Activated T-helper 2 cell treated with anti-CD3 and anti-CD28 coated beads, Interferon-gamma antibody, Interleukin-2, Interleukin-4, amounts not matched to agents 10 μg/mL and 5 μg/mL and 100 μg/mL, durations not matched to agents 14 hours and 24 hours and 36 hours (primary cell): Measurements from ENCODE around the gene CRTC3. TPM values are rescaled to one million over a fixed set of nuclear protein-coding genes. Genes with fewer than 3 reads are reported as not detected.

Source experiments
- DNase-seq: peaks from one replicate; pipeline ENCODE4 v3.0.0; 2021; ENCODE audit warnings: low spot score
- H3K27ac Mint-ChIP-seq: one replicate; pipeline ENCODE4 v1.8.0; 2021; ENCODE audit warnings: mixed read lengths
- H3K27me3 Mint-ChIP-seq: one replicate; pipeline ENCODE4 v1.8.0; 2021; ENCODE audit warnings: low read depth, mixed read lengths
- H3K36me3 Mint-ChIP-seq: one replicate; pipeline ENCODE4 v1.8.0; 2021; ENCODE audit warnings: low read depth, mixed read lengths
- H3K4me1 Mint-ChIP-seq: one replicate; pipeline ENCODE4 v1.8.0; 2021; ENCODE audit warnings: low read depth, mixed read lengths
- H3K4me3 Mint-ChIP-seq: one replicate; pipeline ENCODE4 v1.8.0; 2021; ENCODE audit warnings: low read depth, mild to moderate bottlenecking, moderate library complexity, mixed read lengths
- H3K9me3 Mint-ChIP-seq: one replicate; pipeline ENCODE4 v1.8.0; 2021; ENCODE audit warnings: mixed read lengths
- intact Hi-C: fragments of 100-400 bp; cut with micrococcal nuclease; formaldehyde crosslinking; loops from one replicate; pipeline ENCODE4 v1.15.1; 2023
- total RNA-seq: library from RNA; stranded (reverse); gene quantifications from 2 replicates; pipeline ENCODE4 v1.2.3, GENCODE V29; 2022

Gene CRTC3
- total RNA-seq, 1 donor from 2014 or later = 61.8 TPM

- DNase-seq = no peak
- intact Hi-C loops = no loop called here
- peak overlapping the region; percentile 85 for H3K4me3 Mint-ChIP-seq
- peaks cover 21% of the 10 kb centered on the region for H3K36me3 Mint-ChIP-seq
- H3K27me3 Mint-ChIP-seq = no peaks in the 10 kb centered on the region
- H3K27ac Mint-ChIP-seq = peak overlapping the region; percentile 92
- peaks cover 39% of the 10 kb centered on the region for H3K4me1 Mint-ChIP-seq
- H3K9me3 Mint-ChIP-seq = no peaks in the 10 kb centered on the region
Measured at GRCh38 chr15:90529011-90529370, 732 bp upstream of the CRTC3 start.

GRCh38 chr15:90530250-90531051 is 728 bp downstream of the CRTC3 start:
- Mint-ChIP-seq H3K4me3 (peak overlapping the region; percentile 96), H3K36me3 (peaks cover 31% of the 10 kb centered on the region), H3K9me3 (no peaks in the 10 kb centered on the region), H3K27me3 (no peaks in the 10 kb centered on the region), H3K27ac (peak overlapping the region; percentile 74), H3K4me1 (peaks cover 45% of the 10 kb centered on the region)
- DNase-seq = peak; percentile 47
- intact Hi-C loops = loop anchor here (5.0 kb wide), 1 partner anchor 87 kb away; no protein-coding TSS in a partner anchor

GRCh38 chr15:90531147-90531546 is 1.4 kb downstream of the CRTC3 start:
- Mint-ChIP-seq H3K36me3 (peaks cover 34% of the 10 kb centered on the region), H3K4me3 (peak overlapping the region; percentile 96), H3K27ac (peak overlapping the region; percentile 74), H3K4me1 (peaks cover 52% of the 10 kb centered on the region), H3K27me3 (no peaks in the 10 kb centered on the region), H3K9me3 (no peaks in the 10 kb centered on the region)
- intact Hi-C loops = loop anchor here (5.0 kb wide), 1 partner anchor 86 kb away; no protein-coding TSS in a partner anchor
- DNase-seq = no peak

- Mint-ChIP-seq H3K27ac (no peak overlapping the region), H3K27me3 (no peaks in the 10 kb centered on the region), H3K9me3 (no peaks in the 10 kb centered on the region), H3K4me1 (peaks cover 80% of the 10 kb centered on the region), H3K36me3 (peaks cover 70% of the 10 kb centered on the region), H3K4me3 (no peak overlapping the region)
- intact Hi-C loops = loop anchor here (5.0 kb wide), 1 partner anchor 37 kb away; no protein-coding TSS in a partner anchor
- no peak for DNase-seq
Measured at GRCh38 chr15:90535254-90535653, 5.5 kb downstream of the CRTC3 start.

- DNase-seq = no peak
- peak overlapping the region; percentile 89 for H3K27ac Mint-ChIP-seq
- H3K27me3 Mint-ChIP-seq = no peaks in the 10 kb centered on the region
- H3K4me1 Mint-ChIP-seq = peaks cover 63% of the 10 kb centered on the region
- H3K36me3 Mint-ChIP-seq = peaks cover 75% of the 10 kb centered on the region
- H3K9me3 Mint-ChIP-seq = no peaks in the 10 kb centered on the region
- peak overlapping the region; percentile 73 for H3K4me3 Mint-ChIP-seq
- intact Hi-C loops = loop anchor here (2.0 to 5.0 kb wide), 2 partner anchors 33 to 57 kb away; no protein-coding TSS in a partner anchor
Measured at GRCh38 chr15:90539789-90540188, 10.1 kb downstream of the CRTC3 start.

- intact Hi-C loops = no loop called here
- Mint-ChIP-seq H3K27me3 (no peaks in the 10 kb centered on the region), H3K9me3 (no peaks in the 10 kb centered on the region), H3K4me1 (peaks cover 59% of the 10 kb centered on the region), H3K27ac (no peak overlapping the region), H3K36me3 (peaks cover 78% of the 10 kb centered on the region), H3K4me3 (peak overlapping the region; percentile 15)
- no peak for DNase-seq
Measured at GRCh38 chr15:90540768-90541167, 11.0 kb downstream of the CRTC3 start.

GRCh38 chr15:90545095-90545494 is 15.4 kb downstream of the CRTC3 start:
- no peak for DNase-seq
- H3K27me3 Mint-ChIP-seq = no peaks in the 10 kb centered on the region
- intact Hi-C loops = no loop called here
- H3K4me3 Mint-ChIP-seq = no peak overlapping the region
- no peaks in the 10 kb centered on the region for H3K9me3 Mint-ChIP-seq
- H3K27ac Mint-ChIP-seq = peak overlapping the region; percentile 18
- H3K36me3 Mint-ChIP-seq = peaks cover 70% of the 10 kb centered on the region
- H3K4me1 Mint-ChIP-seq = peaks cover 46% of the 10 kb centered on the region

GRCh38 chr15:90547540-90547939 is 17.8 kb downstream of the CRTC3 start:
- DNase-seq = no peak
- no peaks in the 10 kb centered on the region for H3K27me3 Mint-ChIP-seq
- no peak overlapping the region for H3K4me3 Mint-ChIP-seq
- H3K36me3 Mint-ChIP-seq = peaks cover 71% of the 10 kb centered on the region
- intact Hi-C loops = no loop called here
- peak overlapping the region; percentile 60 for H3K27ac Mint-ChIP-seq
- H3K4me1 Mint-ChIP-seq = peaks cover 55% of the 10 kb centered on the region
- no peaks in the 10 kb centered on the region for H3K9me3 Mint-ChIP-seq

- no peak overlapping the region for H3K27ac Mint-ChIP-seq
- no peak overlapping the region for H3K4me3 Mint-ChIP-seq
- H3K4me1 Mint-ChIP-seq = peaks cover 43% of the 10 kb centered on the region
- no peaks in the 10 kb centered on the region for H3K27me3 Mint-ChIP-seq
- H3K9me3 Mint-ChIP-seq = no peaks in the 10 kb centered on the region
- peaks cover 60% of the 10 kb centered on the region for H3K36me3 Mint-ChIP-seq
- no peak for DNase-seq
- intact Hi-C loops = no loop called here
Measured at GRCh38 chr15:90550919-90551318, 21.2 kb downstream of the CRTC3 start.

- Mint-ChIP-seq H3K9me3 (no peaks in the 10 kb centered on the region), H3K4me1 (peaks cover 43% of the 10 kb centered on the region), H3K36me3 (peaks cover 59% of the 10 kb centered on the region), H3K27me3 (no peaks in the 10 kb centered on the region), H3K4me3 (no peak overlapping the region), H3K27ac (no peak overlapping the region)
- no peak for DNase-seq
- intact Hi-C loops = no loop called here
Measured at GRCh38 chr15:90552162-90552928, 22.6 kb downstream of the CRTC3 start.

- no peak for DNase-seq
- intact Hi-C loops = no loop called here
- peaks cover 59% of the 10 kb centered on the region for H3K36me3 Mint-ChIP-seq
- no peak overlapping the region for H3K27ac Mint-ChIP-seq
- no peaks in the 10 kb centered on the region for H3K27me3 Mint-ChIP-seq
- H3K4me1 Mint-ChIP-seq = peaks cover 43% of the 10 kb centered on the region
- no peaks in the 10 kb centered on the region for H3K9me3 Mint-ChIP-seq
- no peak overlapping the region for H3K4me3 Mint-ChIP-seq
Measured at GRCh38 chr15:90552929-90553211, 23.1 kb downstream of the CRTC3 start.

- Mint-ChIP-seq H3K27ac (no peak overlapping the region), H3K27me3 (no peaks in the 10 kb centered on the region), H3K4me3 (no peak overlapping the region), H3K4me1 (peaks cover 44% of the 10 kb centered on the region), H3K9me3 (no peaks in the 10 kb centered on the region), H3K36me3 (peaks cover 59% of the 10 kb centered on the region)
- intact Hi-C loops = no loop called here
- no peak for DNase-seq
Measured at GRCh38 chr15:90553248-90553745, 23.6 kb downstream of the CRTC3 start.
